Neuronal stem cell (in vitro differentiated cells): ENCODE results near the gene CHAD.

ENCODE experiments used
- DNase-seq: peaks from one replicate; pipeline ENCODE4 v3.0.0-alpha.2; 2013; ENCODE audit warnings: low spot score
- H2AFZ ChIP-seq: one replicate; pipeline ENCODE4 v1.6.1; 2013; ENCODE audit warnings: mild to moderate bottlenecking, low read length, inconsistent platforms
- H2AK5ac ChIP-seq: 2 replicates; pipeline ENCODE4 v1.6.1; 2013; ENCODE audit warnings: low read depth, mild to moderate bottlenecking, inconsistent platforms, low read length, moderate library complexity, mixed read lengths
- H2BK120ac ChIP-seq: 2 replicates; pipeline ENCODE4 v1.6.1; 2013; ENCODE audit warnings: low read depth, mild to moderate bottlenecking, inconsistent platforms, low read length, moderate library complexity, mixed read lengths
- H2BK12ac ChIP-seq: one replicate; pipeline ENCODE4 v1.6.1; 2013; ENCODE audit warnings: low read length, inconsistent platforms
- H2BK15ac ChIP-seq: 2 replicates; pipeline ENCODE4 v1.6.1; 2013; ENCODE audit warnings: mild to moderate bottlenecking, low read length, inconsistent platforms, mixed read lengths
- H2BK5ac ChIP-seq: one replicate; pipeline ENCODE4 v1.6.1; 2013; ENCODE audit warnings: inconsistent platforms, mild to moderate bottlenecking, low read length, moderate library complexity
- H3K14ac ChIP-seq: one replicate; pipeline ENCODE4 v1.6.1; 2013; ENCODE audit warnings: low read length, inconsistent platforms
- H3K18ac ChIP-seq: 2 replicates; pipeline ENCODE4 v1.6.1; 2013; ENCODE audit warnings: low read length, inconsistent platforms
- H3K23ac ChIP-seq: 2 replicates; pipeline ENCODE4 v1.6.1; 2013; ENCODE audit warnings: low read depth, mild to moderate bottlenecking, mixed read lengths, low read length, inconsistent platforms; ENCODE audit not compliant: poor library complexity
- H3K27ac ChIP-seq: replicated peaks from 3 replicates; pipeline ENCODE4 v1.5.1; 2013; ENCODE audit warnings: low read length, inconsistent platforms
- H3K27me3 ChIP-seq, 3 experiments: 2 replicates each; pipeline ENCODE4 v1.6.1; 2013; ENCODE audit warnings: low read length in 3 of 3, mild to moderate bottlenecking in 2 of 3, inconsistent platforms in 1 of 3, low read depth in 1 of 3, mixed read lengths in 1 of 3, moderate library complexity in 1 of 3; ENCODE audit not compliant: control insufficient read depth in 3 of 3, insufficient read depth in 3 of 3
- H3K36me3 ChIP-seq, 2 donors: replicated peaks in 1 of 2; 2 replicates each; pipeline ENCODE4 v1.6.1; 2013; ENCODE audit warnings: low read length in 2 of 2; ENCODE audit not compliant: control insufficient read depth in 2 of 2, insufficient read depth in 2 of 2
- H3K4ac ChIP-seq: 2 replicates; pipeline ENCODE4 v1.6.1; 2013; ENCODE audit warnings: inconsistent platforms, mild to moderate bottlenecking, low read length, moderate library complexity
- H3K4me1 ChIP-seq, 2 donors: 1 replicate in 1 of 2; 2 replicates in 1 of 2; pipeline ENCODE4 v1.6.1; 2013; ENCODE audit warnings: low read length in 2 of 2, low read depth in 1 of 2; ENCODE audit not compliant: control insufficient read depth in 2 of 2, insufficient read depth in 1 of 2
- H3K4me2 ChIP-seq: one replicate; pipeline ENCODE4 v1.6.1; 2013; ENCODE audit warnings: mild to moderate bottlenecking, low read length, inconsistent platforms; ENCODE audit not compliant: insufficient read depth, poor library complexity, severe bottlenecking
- H3K4me3 ChIP-seq, 2 donors: 2 replicates each; pipeline ENCODE4 v1.5.1; 2013; ENCODE audit warnings: low read length in 2 of 2, mild to moderate bottlenecking in 2 of 2, inconsistent platforms in 1 of 2, moderate library complexity in 1 of 2
- H3K79me1 ChIP-seq: one replicate; pipeline ENCODE4 v1.6.1; 2013; ENCODE audit warnings: low read depth, mild to moderate bottlenecking, inconsistent platforms, low read length, moderate library complexity
- H3K9ac ChIP-seq: one replicate; pipeline ENCODE4 v1.6.1; 2013; ENCODE audit warnings: mild to moderate bottlenecking, low read depth, low read length, inconsistent platforms; ENCODE audit not compliant: poor library complexity
- H3K9me3 ChIP-seq, 2 donors: replicated peaks in 1 of 2; 2 replicates each; pipeline versions ENCODE3 to v1.6.1; 2013; ENCODE audit warnings: low read length in 2 of 2, mild to moderate bottlenecking in 2 of 2, inconsistent platforms in 1 of 2, low read depth in 1 of 2, mixed read lengths in 1 of 2, moderate library complexity in 1 of 2; ENCODE audit not compliant: control insufficient read depth in 2 of 2, insufficient read depth in 1 of 2
- H4K8ac ChIP-seq: one replicate; pipeline ENCODE4 v1.6.1; 2013; ENCODE audit warnings: low read depth, mild to moderate bottlenecking, inconsistent platforms, low read length, moderate library complexity
- H4K91ac ChIP-seq: one replicate; pipeline ENCODE4 v1.6.1; 2013; ENCODE audit warnings: low read length, low read depth, mild to moderate bottlenecking, inconsistent platforms; ENCODE audit not compliant: poor library complexity
- WGBS, 2 donors: extraction: QIAGEN DNeasy Blood & Tissue Kit; methylation state at CpG; one replicate each; pipeline ENCODE4 v1.1.7; 2013; ENCODE audit warnings: missing lambda C conversion rate in 2 of 2, mixed read lengths in 1 of 2; ENCODE audit not compliant: insufficient read length in 2 of 2, insufficient replicate concordance in 1 of 2; ENCODE audit errors: extremely low coverage in 2 of 2; 5-methylcytosine and 5-hydroxymethylcytosine counted together

CHAD gene

DNA sequence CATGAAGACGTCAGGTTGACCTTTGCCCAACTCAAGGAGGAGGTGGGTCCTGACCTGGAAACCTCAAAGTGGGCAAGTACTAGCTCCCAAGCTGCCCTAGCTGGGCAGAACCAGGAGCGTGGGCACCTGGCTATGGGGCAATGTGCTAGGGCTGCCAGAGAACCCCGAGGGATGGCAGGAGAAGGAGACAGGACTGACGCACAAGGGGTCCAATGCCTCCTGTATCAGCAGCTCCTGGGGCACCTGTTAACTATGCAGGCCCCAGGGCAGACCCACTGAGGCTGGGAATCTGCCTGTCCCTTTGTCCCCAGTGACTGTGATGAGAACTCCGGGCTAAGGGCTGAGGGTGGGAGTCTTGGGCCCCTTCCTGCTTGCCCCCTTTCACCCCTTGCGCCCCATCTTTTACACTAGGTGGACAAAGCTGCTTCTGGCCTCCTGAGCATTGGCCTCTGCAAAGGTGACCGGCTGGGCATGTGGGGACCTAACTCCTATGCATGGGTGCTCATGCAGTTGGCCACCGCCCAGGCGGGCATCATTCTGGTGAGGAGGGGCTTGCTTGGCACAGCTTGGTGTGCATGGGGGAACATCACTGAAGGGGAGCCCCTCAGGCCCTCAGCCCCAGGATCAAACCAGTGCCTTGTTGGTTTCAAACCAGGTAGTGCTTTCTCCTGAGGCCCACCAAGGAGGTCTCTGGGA is 7.7 kb downstream of the CHAD start:
- H3K4ac ChIP-seq, result no peak overlapping the region
- H3K23ac ChIP-seq, result peak overlapping the region; percentile 70
- H2AFZ ChIP-seq, result no peak overlapping the region
- H2AK5ac ChIP-seq, result no peak overlapping the region
- H3K9ac ChIP-seq, result no peak overlapping the region
- no peak overlapping the region for H3K4me2 ChIP-seq
- peaks cover 0 to 2% of the 10 kb centered on the region in 2 donors for H3K9me3 ChIP-seq
- no peak overlapping the region for H3K4me3 ChIP-seq
- no peaks in the 10 kb centered on the region for H3K36me3 ChIP-seq
- no peak overlapping the region for H2BK120ac ChIP-seq
- no peak overlapping the region for H2BK12ac ChIP-seq
- no peaks in the 10 kb centered on the region for H3K4me1 ChIP-seq
- peaks cover 0 to 18% (median 0%) of the 10 kb centered on the region in 3 experiments for H3K27me3 ChIP-seq
- H3K79me1 ChIP-seq, result no peaks in the 10 kb centered on the region
- H3K14ac ChIP-seq, result peak overlapping the region; percentile 63
- H2BK5ac ChIP-seq, result no peak overlapping the region
- DNase-seq, result no peak
- no peak overlapping the region for H3K27ac ChIP-seq
- H3K18ac ChIP-seq, result peak overlapping the region; percentile 13
- H4K91ac ChIP-seq, result no peak overlapping the region
- no peak overlapping the region for H2BK15ac ChIP-seq
- H4K8ac ChIP-seq, result no peak overlapping the region
- WGBS, 2 donors, result no CpG with 5 or more reads among the region's 9 CpGs

DNA sequence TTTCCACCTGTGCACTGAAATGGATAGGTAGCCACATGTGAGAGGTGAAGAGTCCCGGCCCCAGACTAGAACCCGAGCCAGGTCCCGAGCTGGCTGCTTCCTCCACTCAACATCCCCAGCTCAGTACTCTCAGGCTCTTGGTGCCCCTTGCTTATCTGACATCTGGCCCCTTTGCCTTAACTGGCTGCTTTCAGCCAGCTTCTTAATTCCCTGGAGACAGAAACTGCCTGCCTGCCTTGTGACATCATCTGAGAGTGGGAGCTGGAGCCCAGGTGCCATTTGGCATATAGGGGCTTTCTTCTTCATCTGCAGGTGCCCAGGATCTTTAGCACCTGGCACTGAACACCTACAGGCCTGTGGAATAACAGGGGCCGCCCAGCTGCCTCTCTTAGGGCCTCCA is 8.9 kb downstream of the CHAD start:
- DNase-seq, result no peak
- no CpG with 5 or more reads among the region's 4 CpGs for WGBS, 2 donors
- H3K36me3 ChIP-seq, result no peaks in the 10 kb centered on the region
- H2BK15ac ChIP-seq, result no peak overlapping the region
- no peak overlapping the region for H4K8ac ChIP-seq
- H3K79me1 ChIP-seq, result no peaks in the 10 kb centered on the region
- H4K91ac ChIP-seq, result no peak overlapping the region
- H2BK120ac ChIP-seq, result no peak overlapping the region
- H2BK5ac ChIP-seq, result no peak overlapping the region
- no peak overlapping the region for H3K18ac ChIP-seq
- H3K4me3 ChIP-seq, result no peak overlapping the region
- peaks cover 0 to 18% (median 0%) of the 10 kb centered on the region in 3 experiments for H3K27me3 ChIP-seq
- H3K4me1 ChIP-seq, result no peaks in the 10 kb centered on the region
- H3K9me3 ChIP-seq, result no peaks in the 10 kb centered on the region
- no peak overlapping the region for H2AFZ ChIP-seq
- H3K4me2 ChIP-seq, result no peak overlapping the region
- no peak overlapping the region for H2AK5ac ChIP-seq
- H3K9ac ChIP-seq, result no peak overlapping the region
- no peak overlapping the region for H2BK12ac ChIP-seq
- H3K27ac ChIP-seq, result no peak overlapping the region
- H3K14ac ChIP-seq, result no peak overlapping the region
- no peak overlapping the region for H3K4ac ChIP-seq
- no peak overlapping the region for H3K23ac ChIP-seq

DNA sequence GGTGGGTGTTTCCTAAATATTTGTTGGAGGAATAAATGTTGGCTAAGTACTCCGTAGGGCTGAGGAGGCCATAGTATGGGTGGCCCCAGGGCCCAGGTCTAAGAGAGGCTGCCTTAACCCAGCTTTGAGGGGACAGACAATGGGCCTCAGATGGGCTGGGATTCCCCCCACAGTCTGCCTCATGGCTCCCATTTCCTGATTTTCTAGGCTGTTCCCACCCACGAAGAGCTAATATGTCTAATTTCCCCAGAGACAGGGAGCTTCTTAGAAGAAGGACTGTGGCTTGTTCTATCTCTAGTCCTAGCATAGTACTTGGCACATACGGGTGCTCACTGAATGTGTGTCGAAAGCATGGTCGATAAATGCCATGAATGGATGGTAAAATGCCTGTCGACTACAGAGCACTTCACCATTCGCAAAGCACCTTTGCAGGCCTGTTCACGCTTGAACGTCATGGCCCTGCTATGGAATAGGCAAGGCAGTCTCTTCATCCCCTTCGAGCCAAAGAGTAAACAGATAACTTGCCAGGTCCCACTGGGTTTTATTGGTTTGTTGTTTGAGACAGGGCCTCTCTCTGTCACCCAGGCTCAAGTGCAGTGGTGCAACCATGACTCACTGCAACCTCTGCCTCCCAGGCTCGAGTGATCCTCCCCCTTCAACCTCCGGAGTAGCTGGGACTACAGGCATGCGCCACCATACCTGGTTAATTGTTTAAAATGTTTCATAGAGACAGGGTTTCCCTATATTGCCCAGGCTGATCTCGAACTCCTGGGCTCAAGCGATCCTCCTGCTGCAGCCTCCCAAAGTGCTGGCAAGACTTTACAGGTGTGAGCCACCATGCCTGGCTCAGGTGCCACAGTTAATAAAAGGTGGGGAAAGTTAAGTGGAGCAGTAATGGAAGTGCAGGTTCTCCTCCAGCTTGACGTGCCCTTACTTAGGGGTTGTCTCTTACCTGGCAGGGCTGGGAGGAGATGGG is 9.7 kb downstream of the CHAD start:
- Histone ChIP-seq H3K14ac (no peak overlapping the region), H3K27ac (no peak overlapping the region)

GRCh38 chr17:50458270-50458669 is 10.4 kb downstream of the CHAD start:
- DNase-seq, result no peak
- Histone ChIP-seq H3K9me3 (no peaks in the 10 kb centered on the region), H3K27me3 (peaks cover 0 to 13% (median 0%) of the 10 kb centered on the region in 3 experiments), H3K4me3 (no peak overlapping the region), H3K36me3 (no peaks in the 10 kb centered on the region), H2BK12ac (no peak overlapping the region), H2AK5ac (no peak overlapping the region), H2BK120ac (no peak overlapping the region), H3K23ac (no peak overlapping the region), H3K9ac (no peak overlapping the region), H3K18ac (no peak overlapping the region), H3K4ac (no peak overlapping the region), H4K8ac (no peak overlapping the region), H3K4me1 (no peaks in the 10 kb centered on the region), H3K79me1 (no peaks in the 10 kb centered on the region), H4K91ac (no peak overlapping the region), H2BK15ac (no peak overlapping the region), H3K14ac (no peak overlapping the region), H3K27ac (no peak overlapping the region), H2AFZ (no peak overlapping the region), H3K4me2 (no peak overlapping the region), H2BK5ac (no peak overlapping the region)
- no CpG with 5 or more reads among the region's 3 CpGs for WGBS, 2 donors

More for the DNA sequence above, 9.7 kb downstream of the CHAD start:
- Histone ChIP-seq H3K9me3 (no peaks in the 10 kb centered on the region), H4K91ac (no peak overlapping the region), H3K4me3 (no peak overlapping the region), H2BK15ac (no peak overlapping the region), H3K23ac (no peak overlapping the region), H2AK5ac (no peak overlapping the region), H2BK120ac (no peak overlapping the region), H2BK5ac (no peak overlapping the region), H3K9ac (no peak overlapping the region), H3K36me3 (no peaks in the 10 kb centered on the region), H3K79me1 (no peaks in the 10 kb centered on the region), H2BK12ac (no peak overlapping the region), H3K4ac (no peak overlapping the region), H3K27me3 (peaks cover 0 to 18% (median 0%) of the 10 kb centered on the region in 3 experiments), H3K18ac (no peak overlapping the region), H3K4me2 (no peak overlapping the region), H3K4me1 (no peaks in the 10 kb centered on the region), H2AFZ (no peak overlapping the region), H4K8ac (no peak overlapping the region)
- WGBS, 2 donors, result no CpG with 5 or more reads among the region's 16 CpGs
- DNase-seq, result no peak
